ENCODE results near the gene RAET1E. TPM values are rescaled to one million over a fixed set of nuclear protein-coding genes. Genes with fewer than 3 reads are reported as not detected.

The RAET1E gene, protein sequence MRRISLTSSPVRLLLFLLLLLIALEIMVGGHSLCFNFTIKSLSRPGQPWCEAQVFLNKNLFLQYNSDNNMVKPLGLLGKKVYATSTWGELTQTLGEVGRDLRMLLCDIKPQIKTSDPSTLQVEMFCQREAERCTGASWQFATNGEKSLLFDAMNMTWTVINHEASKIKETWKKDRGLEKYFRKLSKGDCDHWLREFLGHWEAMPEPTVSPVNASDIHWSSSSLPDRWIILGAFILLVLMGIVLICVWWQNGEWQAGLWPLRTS
- total RNA-seq (2022; extraction: Qiagen RNA extraction), result 2.2 to 3.7 TPM (median 2.6 TPM) in 5 replicates

DNA sequence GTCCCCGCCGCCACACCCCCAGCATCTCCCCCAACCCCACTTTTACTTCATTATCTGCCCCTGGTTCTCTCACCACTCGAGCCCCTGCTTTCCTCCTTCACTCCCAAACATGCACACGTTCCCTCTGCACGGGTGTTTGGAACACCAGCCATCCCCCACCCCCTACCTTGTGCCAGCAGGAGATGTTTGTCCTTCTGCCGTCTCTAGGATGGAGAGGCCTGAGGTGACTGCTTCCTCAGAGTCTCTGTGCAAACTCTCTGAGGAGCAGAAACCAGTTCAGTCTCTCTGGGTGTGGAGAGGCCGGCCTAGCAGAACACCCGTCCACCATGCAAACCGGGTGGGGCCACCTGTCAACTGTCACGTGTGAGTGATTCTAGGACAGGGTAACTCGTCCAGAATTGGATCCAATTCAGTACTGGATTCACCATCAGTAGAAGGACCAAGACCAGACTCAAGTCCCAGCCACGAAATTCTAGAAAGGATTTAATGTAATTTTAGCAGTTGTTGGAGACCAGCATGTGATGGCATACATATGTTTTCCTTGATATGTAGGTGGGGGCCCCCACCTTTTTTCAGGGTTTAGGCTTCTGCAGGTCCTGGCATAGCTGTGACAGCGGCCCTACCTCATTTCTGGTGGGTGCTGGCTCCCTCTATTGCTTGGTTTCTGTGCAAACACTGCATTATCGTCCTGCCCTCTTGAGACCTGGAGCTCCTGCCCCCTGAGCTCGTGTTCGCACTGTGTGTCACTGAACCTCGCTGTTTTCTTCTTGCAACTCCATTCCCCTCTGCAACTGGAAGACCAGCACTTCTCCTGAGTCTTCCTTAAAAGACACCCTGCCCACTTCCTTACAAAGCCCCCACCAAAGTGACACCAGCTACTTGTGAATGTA lies at the start of gene RAET1E:
Gene RAET1E, minus strand, starts transcription at position 259 of the 890 bp plus-strand sequence. CDS start 7,212 bp downstream, outside the sequence.

DNA sequence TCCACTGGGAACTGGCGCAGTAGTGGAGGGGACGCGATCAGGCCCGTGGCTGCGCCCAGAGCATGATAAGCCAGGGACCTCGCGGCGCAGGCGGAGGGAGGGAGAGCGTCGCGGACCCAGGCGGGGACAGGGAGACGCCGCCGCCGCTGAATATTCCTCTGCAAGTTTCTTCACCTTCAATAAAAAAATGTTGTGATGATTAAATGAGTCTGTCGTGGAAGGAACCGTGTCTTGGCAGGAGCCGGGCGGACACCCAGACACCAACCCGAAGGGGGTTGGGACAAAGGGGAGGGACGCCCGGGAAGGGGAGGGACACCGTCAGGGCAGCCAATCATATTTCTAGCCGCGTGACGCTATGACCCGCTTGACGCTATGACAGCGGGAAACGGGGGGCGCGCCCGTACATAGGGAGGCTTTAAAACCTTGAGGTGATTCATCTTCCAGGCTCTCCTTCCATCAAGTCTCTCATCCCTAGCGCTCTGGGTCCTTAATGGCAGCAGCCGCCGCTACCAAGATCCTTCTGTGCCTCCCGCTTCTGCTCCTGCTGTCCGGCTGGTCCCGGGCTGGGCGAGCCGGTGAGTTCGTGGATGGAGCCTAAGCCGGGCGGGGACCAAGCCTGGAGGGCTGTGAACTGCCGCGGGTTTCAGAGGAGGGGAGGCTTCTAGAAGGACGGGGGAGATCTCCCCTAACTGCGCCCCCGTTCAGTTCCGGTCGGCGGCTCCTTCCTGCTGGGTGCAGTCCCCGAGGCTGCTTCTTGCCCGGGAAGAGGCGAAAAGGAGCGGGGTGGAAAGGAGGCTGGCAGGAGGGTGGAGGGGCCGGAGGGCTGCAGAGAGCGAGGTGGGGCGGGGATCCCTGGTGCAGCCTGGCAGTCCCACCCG lies 43.9 kb upstream of the RAET1E start, which contains the start of gene ULBP2:
Gene ULBP2, plus strand, starts transcription at position 432 of the 878 bp plus-strand sequence. Its CDS starts 59 bp downstream, at position 491.

DNA sequence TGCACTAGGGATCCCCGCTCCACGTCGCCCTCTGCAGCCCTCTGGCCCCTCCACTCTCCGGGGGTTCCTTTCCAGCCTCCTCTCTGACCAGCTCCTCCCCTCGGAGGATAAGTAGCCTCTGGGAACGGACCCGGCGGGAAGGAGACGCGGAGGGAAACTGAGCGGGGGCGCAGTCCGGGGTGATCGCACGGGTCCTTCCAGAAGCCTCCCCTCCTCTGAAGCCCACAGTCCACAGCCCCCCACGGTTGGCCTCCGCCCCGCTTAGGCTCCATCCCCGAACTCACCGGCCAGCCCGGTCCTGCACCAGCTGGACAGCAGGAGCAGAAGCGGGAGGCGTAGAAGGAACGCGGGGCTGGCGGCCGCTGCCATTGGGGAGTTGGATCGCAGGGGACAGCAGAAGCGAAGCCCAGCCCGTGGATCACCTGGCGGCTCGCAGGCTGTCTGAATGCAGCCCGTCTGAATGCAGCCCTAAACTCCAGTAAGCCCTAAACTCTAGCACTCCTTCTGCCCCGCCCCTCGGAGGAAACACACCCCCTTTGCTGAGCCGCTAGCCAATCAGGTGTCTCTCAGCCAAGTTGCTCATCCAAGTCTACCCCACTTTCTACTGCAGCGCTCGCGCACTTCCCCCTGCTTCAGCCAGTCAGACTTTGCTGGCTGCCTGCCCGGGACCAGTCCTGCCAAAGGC lies 24.9 kb upstream of the RAET1E start, which contains the start of gene RAET1G:
Gene RAET1G, minus strand, starts transcription at position 480 of the 685 bp plus-strand sequence. Its CDS starts 111 bp downstream, at position 369.

DNA sequence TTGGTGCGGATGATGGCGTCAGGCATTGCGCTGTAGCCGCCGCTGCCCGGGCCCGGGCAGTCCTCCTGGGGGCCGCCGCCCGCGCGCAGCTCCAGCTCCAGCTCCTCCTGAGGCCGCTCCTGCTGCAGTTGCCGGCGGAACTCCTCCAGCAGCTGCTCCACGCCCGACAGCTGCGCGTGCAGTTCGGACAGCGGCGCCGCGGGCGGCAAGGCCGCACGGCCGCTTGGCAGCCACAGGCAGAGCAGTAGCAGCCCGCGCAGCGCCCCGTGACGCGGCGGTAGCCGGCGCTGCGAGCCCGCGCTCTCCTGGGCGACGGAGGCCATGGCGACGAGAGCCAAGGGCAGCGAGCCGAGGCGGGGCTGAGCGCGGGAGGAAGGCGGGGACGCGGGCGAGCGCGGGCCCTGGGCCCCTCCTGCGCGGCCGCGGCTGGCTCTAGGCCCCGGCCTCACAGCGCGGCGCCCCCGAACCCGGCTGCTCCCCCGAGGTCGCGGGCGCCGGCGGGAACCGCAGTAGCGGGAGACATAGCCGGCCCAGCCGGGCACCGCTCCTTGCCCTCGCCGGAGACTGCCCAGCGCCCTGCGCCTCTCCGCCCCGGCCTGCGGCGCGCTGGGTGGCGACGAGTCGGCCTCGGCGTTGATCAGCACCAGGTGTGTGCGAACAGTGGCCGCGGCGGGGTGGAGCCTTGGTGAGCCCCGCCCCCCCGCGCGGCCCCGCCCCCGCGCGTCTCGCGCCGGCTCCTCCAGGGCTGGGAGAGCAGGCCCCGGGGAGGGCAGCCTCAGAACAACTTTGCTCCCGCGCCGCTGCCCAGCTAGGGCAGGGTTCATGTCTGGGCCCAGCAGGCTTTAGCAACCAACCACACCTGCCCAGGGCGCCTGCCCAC lies 34.0 kb downstream of the RAET1E start, which contains the start of gene LRP11:
Gene LRP11, minus strand, starts transcription at position 662 of the 880 bp plus-strand sequence. Its CDS starts 339 bp downstream, at position 323.

Other genes with a start within 250 kb of the RAET1E start
- 9.4 to 12.9 TPM (median 10.7 TPM) in 5 replicates for gene KATNA1, start 249.4 kb downstream of the RAET1E start, total RNA-seq (2022; extraction: Qiagen RNA extraction)
- gene LATS1, start 180.0 kb downstream of the RAET1E start, total RNA-seq (2022; extraction: Qiagen RNA extraction), result 5.2 to 8.1 TPM (median 7.4 TPM) in 5 replicates
- 13.1 to 16.4 TPM (median 14.9 TPM) in 5 replicates for gene NUP43, start 151.6 kb downstream of the RAET1E start, total RNA-seq (2022; extraction: Qiagen RNA extraction)
- 85.0 to 99.9 TPM (median 88.8 TPM) in 5 replicates for gene PCMT1, start 148.4 kb downstream of the RAET1E start, total RNA-seq (2022; extraction: Qiagen RNA extraction)
- gene LRP11, start 33.8 kb downstream of the RAET1E start, total RNA-seq (2022; extraction: Qiagen RNA extraction), result 31.8 to 44.2 TPM (median 37.9 TPM) in 5 replicates
- gene RAET1G, start 25.0 kb upstream of the RAET1E start, total RNA-seq (2022; extraction: Qiagen RNA extraction), result 7.3 to 11.9 TPM (median 10.3 TPM) in 5 replicates
- 3.2 to 4.1 TPM (median 3.9 TPM) in 5 replicates for gene ULBP2, start 43.9 kb upstream of the RAET1E start, total RNA-seq (2022; extraction: Qiagen RNA extraction)
- 0.74 to 1.1 TPM (median 1.0 TPM) in 5 replicates for gene ULBP1, start 65.8 kb upstream of the RAET1E start, total RNA-seq (2022; extraction: Qiagen RNA extraction)
- gene RAET1L, start 127.4 kb upstream of the RAET1E start, total RNA-seq (2022; extraction: Qiagen RNA extraction), result 0.30 to 0.40 TPM (median 0.33 TPM) in 5 replicates
- 3.3 to 4.3 TPM (median 3.9 TPM) in 5 replicates for gene ULBP3, start 171.0 kb upstream of the RAET1E start, total RNA-seq (2022; extraction: Qiagen RNA extraction)
- 0.71 to 1.2 TPM (median 1.1 TPM) in 5 replicates for gene PPP1R14C, start 244.9 kb upstream of the RAET1E start, total RNA-seq (2022; extraction: Qiagen RNA extraction)

Data from A549 treated with CORT108297 at 1 μM for 4 hours (cell line).